Astrocyte (in vitro differentiated cells and primary cell): ENCODE measurements around the gene SCAANT1.

ENCODE experiments used
- EZH2 ChIP-seq: IDR thresholded peaks from 2 replicates; pipeline ENCODE4 v1.6.1; 2012; ENCODE audit warnings: mild to moderate bottlenecking, low read length, inconsistent platforms; ENCODE audit not compliant: insufficient read depth
- TF ChIP-seq, protein P1 (sequence below): IDR thresholded peaks from 2 replicates; pipeline ENCODE4 v1.5.1; 2011; ENCODE audit warnings: low read depth, mild to moderate bottlenecking, inconsistent platforms, low read length, moderate library complexity; ENCODE audit not compliant: insufficient read depth

- TF ChIP-seq, protein P1, sequence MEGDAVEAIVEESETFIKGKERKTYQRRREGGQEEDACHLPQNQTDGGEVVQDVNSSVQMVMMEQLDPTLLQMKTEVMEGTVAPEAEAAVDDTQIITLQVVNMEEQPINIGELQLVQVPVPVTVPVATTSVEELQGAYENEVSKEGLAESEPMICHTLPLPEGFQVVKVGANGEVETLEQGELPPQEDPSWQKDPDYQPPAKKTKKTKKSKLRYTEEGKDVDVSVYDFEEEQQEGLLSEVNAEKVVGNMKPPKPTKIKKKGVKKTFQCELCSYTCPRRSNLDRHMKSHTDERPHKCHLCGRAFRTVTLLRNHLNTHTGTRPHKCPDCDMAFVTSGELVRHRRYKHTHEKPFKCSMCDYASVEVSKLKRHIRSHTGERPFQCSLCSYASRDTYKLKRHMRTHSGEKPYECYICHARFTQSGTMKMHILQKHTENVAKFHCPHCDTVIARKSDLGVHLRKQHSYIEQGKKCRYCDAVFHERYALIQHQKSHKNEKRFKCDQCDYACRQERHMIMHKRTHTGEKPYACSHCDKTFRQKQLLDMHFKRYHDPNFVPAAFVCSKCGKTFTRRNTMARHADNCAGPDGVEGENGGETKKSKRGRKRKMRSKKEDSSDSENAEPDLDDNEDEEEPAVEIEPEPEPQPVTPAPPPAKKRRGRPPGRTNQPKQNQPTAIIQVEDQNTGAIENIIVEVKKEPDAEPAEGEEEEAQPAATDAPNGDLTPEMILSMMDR: no peak
- TF ChIP-seq EZH2: no peak
Observed at GRCh38 chr3:63918321-63918720, 6.1 kb upstream of the SCAANT1 start.
